ENCODE data around the gene KCNQ2.
A peak's percentile ranks its signal among the peaks of the same experiment; 100 is the strongest.

The KCNQ2 gene

GRCh38 chr20:63461104-63461763, 11.2 kb downstream of the KCNQ2 start:
- no peak overlapping the region for H2BK5ac ChIP-seq (ENCODE audit: low read length)
- H2BK12ac ChIP-seq (ENCODE audit: low read length): no peak overlapping the region
- H3K4me3 ChIP-seq (ENCODE audit: low read length in 2 of 2): no peak overlapping the region
- H2BK120ac ChIP-seq (ENCODE audit: low read depth, low read length): no peak overlapping the region
- H3K9me3 ChIP-seq (replicated peaks in 1 of 2; ENCODE audit: control insufficient read depth in 2 of 2, insufficient read depth in 1 of 2, low read depth in 1 of 2, low read length in 2 of 2): no peaks in the 10 kb centered on the region
- H3K4me1 ChIP-seq (ENCODE audit: control insufficient read depth in 2 of 2, insufficient read depth in 1 of 2, low read depth in 1 of 2, low read length in 2 of 2): peaks cover 6 to 33% of the 10 kb centered on the region in 2 donors
- no peak overlapping the region for H3K14ac ChIP-seq (ENCODE audit: low read length)
- no peaks in the 10 kb centered on the region for H3K27me3 ChIP-seq (ENCODE audit: control insufficient read depth in 3 of 3, insufficient read depth in 3 of 3, low read depth in 1 of 3, low read length in 3 of 3)
- H3K4ac ChIP-seq (ENCODE audit: low read length): no peak overlapping the region
- no peak overlapping the region for H3K9ac ChIP-seq (ENCODE audit: low read depth, low read length, poor library complexity)
- H3K23ac ChIP-seq (ENCODE audit: low read depth, low read length, poor library complexity): peak overlapping the region; percentile 6
- no CpG with 5 or more reads among the region's 22 CpGs for WGBS, 2 donors (ENCODE audit: extremely low coverage in 2 of 2, insufficient read length in 2 of 2, insufficient replicate concordance in 1 of 2)
- H2BK15ac ChIP-seq (ENCODE audit: low read length): no peak overlapping the region
- H4K91ac ChIP-seq (ENCODE audit: low read depth, low read length, poor library complexity): no peak overlapping the region
- H3K36me3 ChIP-seq (replicated peaks in 1 of 2; ENCODE audit: control insufficient read depth in 2 of 2, insufficient read depth in 2 of 2, low read length in 2 of 2): peaks cover 1 to 48% of the 10 kb centered on the region in 2 donors
- H2AFZ ChIP-seq (ENCODE audit: low read length): no peak overlapping the region
- no peak overlapping the region for H3K4me2 ChIP-seq (ENCODE audit: insufficient read depth, low read length, poor library complexity, severe bottlenecking)
- H3K79me1 ChIP-seq (ENCODE audit: low read depth, low read length): peaks cover 35% of the 10 kb centered on the region
- no peak overlapping the region for H2AK5ac ChIP-seq (ENCODE audit: low read depth, low read length)
- no peak overlapping the region for H3K27ac ChIP-seq (replicated peaks; ENCODE audit: low read length)
- DNase-seq (ENCODE audit: low spot score): no peak
- H4K8ac ChIP-seq (ENCODE audit: low read depth, low read length): no peak overlapping the region
- no peak overlapping the region for H3K18ac ChIP-seq (ENCODE audit: low read length)

GRCh38 chr20:63459070-63459380, 13.4 kb downstream of the KCNQ2 start:
- no CpG with 5 or more reads among the region's 17 CpGs for WGBS, 2 donors (ENCODE audit: extremely low coverage in 2 of 2, insufficient read length in 2 of 2, insufficient replicate concordance in 1 of 2)

GRCh38 chr20:63458170-63459069, 14.0 kb downstream of the KCNQ2 start:
- no peak for DNase-seq (ENCODE audit: low spot score)
- Histone ChIP-seq H3K4me2 (ENCODE audit: insufficient read depth, low read length, poor library complexity, severe bottlenecking) (no peak overlapping the region), H4K8ac (ENCODE audit: low read depth, low read length) (no peak overlapping the region), H3K4ac (ENCODE audit: low read length) (no peak overlapping the region), H3K27ac (replicated peaks; ENCODE audit: low read length) (no peak overlapping the region), H2BK120ac (ENCODE audit: low read depth, low read length) (no peak overlapping the region), H3K4me1 (ENCODE audit: control insufficient read depth in 2 of 2, insufficient read depth in 1 of 2, low read depth in 1 of 2, low read length in 2 of 2) (peaks cover 18 to 28% of the 10 kb centered on the region in 2 donors), H3K14ac (ENCODE audit: low read length) (peak overlapping the region; percentile 21), H2BK12ac (ENCODE audit: low read length) (no peak overlapping the region), H3K79me1 (ENCODE audit: low read depth, low read length) (peaks cover 43% of the 10 kb centered on the region), H3K9me3 (replicated peaks in 1 of 2; ENCODE audit: control insufficient read depth in 2 of 2, insufficient read depth in 1 of 2, low read depth in 1 of 2, low read length in 2 of 2) (no peaks in the 10 kb centered on the region), H3K27me3 (ENCODE audit: control insufficient read depth in 3 of 3, insufficient read depth in 3 of 3, low read depth in 1 of 3, low read length in 3 of 3) (no peaks in the 10 kb centered on the region), H2AK5ac (ENCODE audit: low read depth, low read length) (no peak overlapping the region), H3K4me3 (ENCODE audit: low read length in 2 of 2) (peak overlapping the region in 1 of 2 donors; percentile 25), H4K91ac (ENCODE audit: low read depth, low read length, poor library complexity) (no peak overlapping the region), H2AFZ (ENCODE audit: low read length) (no peak overlapping the region), H2BK5ac (ENCODE audit: low read length) (peak overlapping the region; percentile 24), H3K18ac (ENCODE audit: low read length) (no peak overlapping the region), H3K36me3 (replicated peaks in 1 of 2; ENCODE audit: control insufficient read depth in 2 of 2, insufficient read depth in 2 of 2, low read length in 2 of 2) (peaks cover 0 to 34% of the 10 kb centered on the region in 2 donors), H3K23ac (ENCODE audit: low read depth, low read length, poor library complexity) (peak overlapping the region; percentile 93), H3K9ac (ENCODE audit: low read depth, low read length, poor library complexity) (no peak overlapping the region), H2BK15ac (ENCODE audit: low read length) (no peak overlapping the region)
- no CpG with 5 or more reads among the region's 36 CpGs for WGBS, 2 donors (ENCODE audit: extremely low coverage in 2 of 2, insufficient read length in 2 of 2, insufficient replicate concordance in 1 of 2)

More at GRCh38 chr20:63459070-63459380, 13.4 kb downstream of the KCNQ2 start:
- Histone ChIP-seq H3K18ac (ENCODE audit: low read length) (no peak overlapping the region), H3K4me3 (ENCODE audit: low read length in 2 of 2) (no peak overlapping the region), H2BK12ac (ENCODE audit: low read length) (no peak overlapping the region), H3K23ac (ENCODE audit: low read depth, low read length, poor library complexity) (peak overlapping the region; percentile 93), H3K36me3 (replicated peaks in 1 of 2; ENCODE audit: control insufficient read depth in 2 of 2, insufficient read depth in 2 of 2, low read length in 2 of 2) (peaks cover 0 to 34% of the 10 kb centered on the region in 2 donors), H4K8ac (ENCODE audit: low read depth, low read length) (peak overlapping the region; percentile 65), H3K4ac (ENCODE audit: low read length) (no peak overlapping the region), H3K27me3 (ENCODE audit: control insufficient read depth in 3 of 3, insufficient read depth in 3 of 3, low read depth in 1 of 3, low read length in 3 of 3) (no peaks in the 10 kb centered on the region), H3K4me2 (ENCODE audit: insufficient read depth, low read length, poor library complexity, severe bottlenecking) (no peak overlapping the region), H2BK15ac (ENCODE audit: low read length) (no peak overlapping the region), H3K79me1 (ENCODE audit: low read depth, low read length) (peaks cover 44% of the 10 kb centered on the region), H3K27ac (replicated peaks; ENCODE audit: low read length) (no peak overlapping the region), H2AFZ (ENCODE audit: low read length) (no peak overlapping the region), H2BK5ac (ENCODE audit: low read length) (no peak overlapping the region), H3K9ac (ENCODE audit: low read depth, low read length, poor library complexity) (no peak overlapping the region), H4K91ac (ENCODE audit: low read depth, low read length, poor library complexity) (no peak overlapping the region), H3K14ac (ENCODE audit: low read length) (no peak overlapping the region), H2AK5ac (ENCODE audit: low read depth, low read length) (no peak overlapping the region), H3K9me3 (replicated peaks in 1 of 2; ENCODE audit: control insufficient read depth in 2 of 2, insufficient read depth in 1 of 2, low read depth in 1 of 2, low read length in 2 of 2) (no peaks in the 10 kb centered on the region), H2BK120ac (ENCODE audit: low read depth, low read length) (no peak overlapping the region), H3K4me1 (ENCODE audit: control insufficient read depth in 2 of 2, insufficient read depth in 1 of 2, low read depth in 1 of 2, low read length in 2 of 2) (peaks cover 18 to 30% of the 10 kb centered on the region in 2 donors)
- DNase-seq (ENCODE audit: low spot score): no peak

DNA sequence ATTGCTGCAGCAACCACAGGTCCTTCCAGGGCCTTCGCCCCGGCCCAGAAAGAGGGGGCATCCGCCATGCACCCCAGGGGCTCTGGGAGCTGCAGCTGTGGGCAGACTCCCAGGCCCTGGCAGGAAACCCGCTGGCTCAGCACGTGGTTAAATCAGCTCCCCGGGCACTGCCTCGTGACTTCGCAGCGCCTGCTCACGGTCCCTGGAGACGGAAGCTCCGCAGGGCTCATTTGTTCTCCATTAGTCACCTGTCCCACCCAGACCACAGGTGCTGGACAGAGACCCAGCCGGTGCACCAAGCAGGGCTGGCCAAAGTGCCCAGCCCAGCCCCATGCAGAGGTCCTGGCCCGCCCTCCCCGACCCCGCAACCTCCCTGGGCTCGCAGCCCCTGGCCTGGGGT, 14.7 kb downstream of the KCNQ2 start:
- H2BK5ac ChIP-seq (ENCODE audit: low read length): peak overlapping the region; percentile 53
- no peak for DNase-seq (ENCODE audit: low spot score)

More for the DNA sequence above, 14.7 kb downstream of the KCNQ2 start:
- H3K4me2 ChIP-seq (ENCODE audit: insufficient read depth, low read length, poor library complexity, severe bottlenecking): no peak overlapping the region
- no peaks in the 10 kb centered on the region for H3K9me3 ChIP-seq (replicated peaks in 1 of 2; ENCODE audit: control insufficient read depth in 2 of 2, insufficient read depth in 1 of 2, low read depth in 1 of 2, low read length in 2 of 2)
- H3K18ac ChIP-seq (ENCODE audit: low read length): no peak overlapping the region
- no peak overlapping the region for H3K4me3 ChIP-seq (ENCODE audit: low read length in 2 of 2)
- H3K23ac ChIP-seq (ENCODE audit: low read depth, low read length, poor library complexity): no peak overlapping the region
- no peak overlapping the region for H4K8ac ChIP-seq (ENCODE audit: low read depth, low read length)
- no CpG with 5 or more reads among the region's 17 CpGs for WGBS, 2 donors (ENCODE audit: extremely low coverage in 2 of 2, insufficient read length in 2 of 2, insufficient replicate concordance in 1 of 2)
- H3K36me3 ChIP-seq (replicated peaks in 1 of 2; ENCODE audit: control insufficient read depth in 2 of 2, insufficient read depth in 2 of 2, low read length in 2 of 2): peaks cover 0 to 32% of the 10 kb centered on the region in 2 donors
- no peak overlapping the region for H3K27ac ChIP-seq (replicated peaks; ENCODE audit: low read length)
- H2BK12ac ChIP-seq (ENCODE audit: low read length): no peak overlapping the region
- H3K79me1 ChIP-seq (ENCODE audit: low read depth, low read length): peaks cover 40% of the 10 kb centered on the region
- H3K4ac ChIP-seq (ENCODE audit: low read length): no peak overlapping the region
- H3K27me3 ChIP-seq (ENCODE audit: control insufficient read depth in 3 of 3, insufficient read depth in 3 of 3, low read depth in 1 of 3, low read length in 3 of 3): no peaks in the 10 kb centered on the region
- H3K14ac ChIP-seq (ENCODE audit: low read length): no peak overlapping the region
- H3K9ac ChIP-seq (ENCODE audit: low read depth, low read length, poor library complexity): no peak overlapping the region
- H2AFZ ChIP-seq (ENCODE audit: low read length): no peak overlapping the region
- no peak overlapping the region for H2BK15ac ChIP-seq (ENCODE audit: low read length)
- H3K4me1 ChIP-seq (ENCODE audit: control insufficient read depth in 2 of 2, insufficient read depth in 1 of 2, low read depth in 1 of 2, low read length in 2 of 2): peaks cover 20 to 32% of the 10 kb centered on the region in 2 donors
- H2BK120ac ChIP-seq (ENCODE audit: low read depth, low read length): no peak overlapping the region
- no peak overlapping the region for H4K91ac ChIP-seq (ENCODE audit: low read depth, low read length, poor library complexity)
- no peak overlapping the region for H2AK5ac ChIP-seq (ENCODE audit: low read depth, low read length)

Data from neuronal stem cell (in vitro differentiated cells).